Fibroblast of mammary gland (primary cell): ENCODE measurements around the gene CACNA1C.

Source experiments
- DNase-seq: peaks from one replicate; pipeline ENCODE4 v3.0.0-alpha.2; 2010; ENCODE audit warnings: low read depth
- H3K4me3 ChIP-seq: 2 replicates; pipeline ENCODE4 v1.5.1; 2011; ENCODE audit warnings: low read depth, mild to moderate bottlenecking, low read length, moderate library complexity; ENCODE audit not compliant: control insufficient read depth
- TF ChIP-seq, protein P1 (sequence below): conservative IDR thresholded peaks from 2 replicates; pipeline ENCODE4 v1.5.1; 2011; ENCODE audit warnings: low read depth, low read length, inconsistent platforms; ENCODE audit not compliant: control insufficient read depth, insufficient read depth

CACNA1C gene

GRCh38 chr12:2673966-2674810 lies 621.4 kb downstream of the CACNA1C start:
- DNase-seq: no peak
- no peak overlapping the region for H3K4me3 ChIP-seq
- TF ChIP-seq, protein P1, sequence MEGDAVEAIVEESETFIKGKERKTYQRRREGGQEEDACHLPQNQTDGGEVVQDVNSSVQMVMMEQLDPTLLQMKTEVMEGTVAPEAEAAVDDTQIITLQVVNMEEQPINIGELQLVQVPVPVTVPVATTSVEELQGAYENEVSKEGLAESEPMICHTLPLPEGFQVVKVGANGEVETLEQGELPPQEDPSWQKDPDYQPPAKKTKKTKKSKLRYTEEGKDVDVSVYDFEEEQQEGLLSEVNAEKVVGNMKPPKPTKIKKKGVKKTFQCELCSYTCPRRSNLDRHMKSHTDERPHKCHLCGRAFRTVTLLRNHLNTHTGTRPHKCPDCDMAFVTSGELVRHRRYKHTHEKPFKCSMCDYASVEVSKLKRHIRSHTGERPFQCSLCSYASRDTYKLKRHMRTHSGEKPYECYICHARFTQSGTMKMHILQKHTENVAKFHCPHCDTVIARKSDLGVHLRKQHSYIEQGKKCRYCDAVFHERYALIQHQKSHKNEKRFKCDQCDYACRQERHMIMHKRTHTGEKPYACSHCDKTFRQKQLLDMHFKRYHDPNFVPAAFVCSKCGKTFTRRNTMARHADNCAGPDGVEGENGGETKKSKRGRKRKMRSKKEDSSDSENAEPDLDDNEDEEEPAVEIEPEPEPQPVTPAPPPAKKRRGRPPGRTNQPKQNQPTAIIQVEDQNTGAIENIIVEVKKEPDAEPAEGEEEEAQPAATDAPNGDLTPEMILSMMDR: no peak

DNA sequence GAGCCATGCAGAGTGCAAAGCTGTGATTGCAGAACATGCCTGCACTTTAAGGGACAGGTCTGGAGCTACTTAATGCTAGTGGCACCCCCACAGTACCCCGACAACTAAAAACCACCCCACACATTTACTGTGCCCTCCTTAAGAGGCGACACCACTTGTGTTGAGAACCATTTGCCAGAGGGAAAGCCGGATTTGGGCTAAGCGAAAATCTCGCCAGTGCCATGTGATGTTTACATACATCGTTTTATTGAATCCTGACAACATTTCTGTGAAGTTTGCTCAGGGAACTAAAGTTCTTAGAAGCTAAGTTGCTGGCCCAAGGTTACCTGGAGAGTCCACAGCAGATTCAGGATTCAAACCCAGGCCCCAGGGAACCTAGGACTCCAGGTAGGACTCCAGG lies 623.0 kb downstream of the CACNA1C start:
- TF ChIP-seq, protein P1: no peak
- no peak overlapping the region for H3K4me3 ChIP-seq
- no peak for DNase-seq

GRCh38 chr12:2677142-2677880 lies 624.5 kb downstream of the CACNA1C start:
- no peak overlapping the region for H3K4me3 ChIP-seq
- DNase-seq: no peak
- TF ChIP-seq, protein P1: no peak

GRCh38 chr12:2678426-2678825 lies 625.6 kb downstream of the CACNA1C start:
- TF ChIP-seq, protein P1: no peak
- DNase-seq: no peak
- no peak overlapping the region for H3K4me3 ChIP-seq

GRCh38 chr12:2679068-2679815 lies 626.5 kb downstream of the CACNA1C start:
- DNase-seq: no peak
- no peak overlapping the region for H3K4me3 ChIP-seq
- TF ChIP-seq, protein P1: no peak

- H3K4me3 ChIP-seq: no peak overlapping the region
- no peak for DNase-seq
- TF ChIP-seq, protein P1: no peak
These were observed 627.3 kb downstream of the CACNA1C start for GRCh38 chr12:2679816-2680675.
